GM19467 (cell line): ENCODE data around the gene INKA2.
A peak's percentile ranks its signal among the peaks of the same experiment; 100 is the strongest.
"Not testable (repeated sequence)": the region's sequence is repeated elsewhere in the genome, so short reads cannot be mapped to it uniquely, and the experiment has no call there.

Experiments used
- ATAC-seq: cut with Tn5 transposase; IDR thresholded peaks from one replicate; pipeline ENCODE4 v1.9.1; 2021; ENCODE audit warnings: mild to moderate bottlenecking, moderate library complexity; ENCODE audit not compliant: unreplicated experiment

Gene INKA2

DNA sequence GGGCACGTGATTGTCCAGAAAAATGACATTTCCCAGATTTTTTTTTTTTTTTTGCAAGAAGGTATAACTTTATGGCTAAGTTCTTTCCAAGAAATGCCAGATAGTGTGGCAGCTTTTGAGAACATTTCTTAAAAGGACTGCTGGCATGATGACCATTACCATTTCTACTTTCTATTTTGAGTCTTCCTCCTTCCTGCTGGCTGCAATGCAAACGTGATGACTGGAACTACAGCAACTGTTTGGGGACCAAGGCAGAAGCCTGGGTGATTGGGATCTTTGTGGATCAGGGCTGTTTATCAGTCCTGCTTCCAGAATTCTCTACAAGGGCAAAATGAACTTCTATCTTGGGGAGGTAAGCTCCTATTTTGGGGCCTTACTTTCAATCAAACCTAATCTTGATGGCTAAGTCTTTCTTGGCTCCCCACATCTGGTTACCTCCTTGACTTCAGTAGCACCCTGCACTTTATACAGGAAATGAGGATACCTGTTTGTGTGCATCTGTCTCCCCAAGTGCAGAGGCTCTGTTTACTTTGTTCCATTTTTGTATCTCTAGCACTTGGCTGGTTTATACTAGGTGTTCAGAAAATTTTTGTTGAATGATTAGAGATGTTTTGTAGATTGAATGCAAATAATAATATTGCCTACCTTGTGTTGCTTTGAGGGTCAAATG lies 12.8 kb upstream of the INKA2 start:
- ATAC-seq = no peak

DNA sequence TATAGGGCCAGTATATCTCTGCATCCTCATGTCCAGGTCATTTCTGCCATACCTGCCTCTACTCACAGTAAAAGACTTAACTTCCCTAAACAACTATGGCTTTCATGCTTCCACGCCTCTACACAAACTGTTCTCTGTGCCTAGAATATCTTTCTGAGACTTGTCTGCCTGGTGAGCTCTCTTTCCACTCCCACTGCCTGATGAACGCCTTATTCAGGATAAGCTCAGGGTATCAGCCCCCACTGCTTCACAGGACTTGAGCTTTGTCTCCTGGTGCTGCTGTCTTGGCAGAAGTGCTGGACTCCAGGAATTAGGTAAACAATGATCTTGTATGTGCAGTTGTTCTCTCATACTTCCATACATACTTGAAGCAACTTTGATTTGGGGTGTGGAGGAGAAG lies 11.7 kb upstream of the INKA2 start:
- ATAC-seq = no peak

DNA sequence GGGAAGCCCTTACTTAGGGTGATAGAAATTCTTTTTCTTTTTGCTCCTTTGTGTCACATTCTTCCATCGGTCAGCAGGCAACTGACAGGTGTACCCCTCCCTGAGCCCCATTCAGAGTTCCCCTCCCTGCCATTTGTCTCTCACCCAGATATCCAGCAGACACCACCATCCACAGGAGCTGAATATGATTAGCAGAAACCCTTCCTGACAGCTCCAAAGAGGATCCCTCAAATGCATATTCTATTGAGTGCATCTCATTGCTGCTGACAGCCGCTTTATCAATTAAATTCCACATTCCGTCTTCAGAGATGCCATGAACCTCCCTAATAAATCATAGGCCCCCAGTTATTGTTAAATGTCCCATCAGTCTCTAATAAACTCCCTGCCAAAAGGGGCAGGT lies 10.4 kb upstream of the INKA2 start:
- ATAC-seq = no peak

DNA sequence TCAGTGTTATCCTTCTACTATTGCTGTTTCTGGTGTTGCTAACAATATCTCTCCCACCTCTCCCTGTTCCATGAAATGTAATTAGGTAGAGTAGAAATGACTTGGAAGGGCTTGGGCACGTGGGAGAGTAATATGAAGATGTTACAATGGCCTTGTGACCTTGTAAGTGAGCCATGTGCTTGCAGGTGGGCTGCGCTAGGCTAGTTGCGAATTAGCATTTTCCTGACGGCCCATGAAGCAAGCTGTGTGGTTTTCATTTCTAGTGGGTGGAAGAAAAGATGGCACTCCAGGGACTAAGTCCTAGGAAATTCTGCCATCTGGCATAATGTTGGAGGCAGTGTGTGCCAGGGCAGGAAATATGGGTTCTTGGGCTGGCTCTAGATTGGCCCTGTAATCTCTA lies 8.8 kb upstream of the INKA2 start:
- ATAC-seq = no peak

DNA sequence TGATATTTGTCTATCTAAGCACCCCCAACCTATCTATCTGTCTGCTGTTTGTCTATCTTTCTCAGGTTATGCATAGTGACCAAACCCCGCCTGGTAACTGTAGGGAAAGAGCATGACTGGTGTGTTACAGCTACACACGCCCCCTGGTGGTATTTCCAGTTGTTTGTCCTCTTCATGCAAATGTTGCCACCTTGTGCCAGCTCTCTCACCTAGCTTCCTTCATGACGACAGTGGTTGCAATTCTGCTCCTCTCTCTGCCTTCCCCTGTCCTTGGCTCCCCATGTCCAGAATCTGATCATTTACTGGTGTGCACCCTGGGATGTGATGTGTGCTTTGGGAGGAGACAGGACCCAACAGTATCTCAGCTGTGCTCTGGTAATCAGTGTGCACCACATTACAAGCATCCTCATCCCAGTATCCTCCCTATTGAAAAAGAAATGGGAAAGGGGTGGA lies 8.1 kb upstream of the INKA2 start:
- no peak for ATAC-seq

DNA sequence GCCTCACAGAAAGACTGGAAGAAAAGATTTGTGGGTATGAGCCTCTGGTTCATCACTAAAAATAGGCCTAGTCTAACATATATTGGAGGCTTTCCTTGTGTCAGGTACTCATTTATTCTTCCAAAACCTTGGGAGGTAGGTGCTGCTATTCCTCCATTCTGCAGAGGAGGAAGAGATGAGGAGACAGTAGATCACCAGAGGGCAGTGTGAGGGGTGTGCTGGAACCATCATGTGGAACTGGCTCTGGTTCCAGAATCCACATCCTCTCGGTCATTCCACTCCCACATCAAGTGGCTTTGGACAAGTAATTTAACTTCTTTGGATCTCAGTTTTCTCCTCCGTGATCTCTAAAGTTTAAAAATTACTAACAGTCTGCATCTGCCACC lies 7.4 kb upstream of the INKA2 start:
- no peak for ATAC-seq

DNA sequence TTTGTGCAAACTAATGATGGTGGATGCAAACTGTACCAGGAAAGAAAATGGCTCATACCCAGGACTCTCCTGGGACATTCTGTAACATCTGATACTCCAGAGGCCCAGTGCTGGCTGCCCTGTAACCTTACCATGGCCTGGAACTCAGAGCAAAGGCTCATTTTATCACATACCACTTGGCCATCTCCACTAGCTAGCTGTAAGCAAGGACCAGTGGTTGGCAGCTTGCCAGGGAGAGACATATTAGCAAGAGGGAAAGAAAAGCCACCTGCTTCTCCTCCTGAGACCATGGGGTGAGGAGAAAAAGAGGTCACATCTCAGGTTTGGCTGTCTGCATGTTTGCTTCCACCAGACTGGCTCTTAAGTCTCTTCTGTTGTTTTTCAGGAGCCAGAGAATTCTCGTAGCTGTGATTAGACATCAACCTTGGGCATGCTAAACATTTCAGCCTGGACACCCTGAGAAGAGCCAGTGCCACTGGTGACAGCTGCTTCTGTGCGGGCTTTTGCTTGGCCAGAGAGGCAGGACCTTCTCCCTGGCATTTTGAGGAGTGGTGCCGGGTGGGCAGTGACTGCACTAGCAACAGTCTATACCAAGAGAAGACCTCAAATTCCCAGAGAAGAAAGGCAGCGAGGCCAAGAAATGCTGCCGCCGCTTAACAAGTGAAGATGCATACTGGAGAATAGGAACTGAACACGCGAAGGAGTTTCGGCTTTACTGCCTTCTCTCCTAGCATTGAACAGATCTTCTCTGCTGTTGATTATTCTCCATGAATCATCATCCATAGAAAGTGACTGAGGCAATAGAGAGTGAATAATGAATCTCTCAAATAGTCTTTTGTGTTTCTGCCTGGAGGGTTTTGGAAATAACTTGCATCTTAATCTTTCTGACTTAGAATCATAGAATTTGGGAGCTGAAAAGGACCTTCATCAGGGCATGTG lies 6.7 kb upstream of the INKA2 start:
- ATAC-seq = no peak

DNA sequence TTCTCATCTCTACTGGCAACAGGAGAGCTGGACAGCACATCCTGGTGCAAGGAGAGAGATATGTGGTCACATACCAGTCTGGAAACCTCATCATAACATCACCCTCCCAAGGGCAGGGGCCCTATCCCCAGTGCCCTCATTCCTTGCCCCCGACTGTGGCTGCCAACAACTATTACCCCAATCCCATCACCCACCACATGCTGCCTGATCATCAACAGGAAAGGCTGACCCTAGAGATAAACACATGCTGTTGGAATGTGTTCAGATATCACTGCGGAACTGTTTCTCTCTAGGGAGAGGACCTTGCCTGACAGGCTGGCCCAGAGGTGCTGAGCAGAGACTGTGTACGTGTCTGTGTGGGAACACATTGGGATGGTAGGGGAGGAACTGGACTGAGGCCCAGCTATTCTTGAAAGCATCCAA lies 4.5 kb upstream of the INKA2 start:
- no peak for ATAC-seq

DNA sequence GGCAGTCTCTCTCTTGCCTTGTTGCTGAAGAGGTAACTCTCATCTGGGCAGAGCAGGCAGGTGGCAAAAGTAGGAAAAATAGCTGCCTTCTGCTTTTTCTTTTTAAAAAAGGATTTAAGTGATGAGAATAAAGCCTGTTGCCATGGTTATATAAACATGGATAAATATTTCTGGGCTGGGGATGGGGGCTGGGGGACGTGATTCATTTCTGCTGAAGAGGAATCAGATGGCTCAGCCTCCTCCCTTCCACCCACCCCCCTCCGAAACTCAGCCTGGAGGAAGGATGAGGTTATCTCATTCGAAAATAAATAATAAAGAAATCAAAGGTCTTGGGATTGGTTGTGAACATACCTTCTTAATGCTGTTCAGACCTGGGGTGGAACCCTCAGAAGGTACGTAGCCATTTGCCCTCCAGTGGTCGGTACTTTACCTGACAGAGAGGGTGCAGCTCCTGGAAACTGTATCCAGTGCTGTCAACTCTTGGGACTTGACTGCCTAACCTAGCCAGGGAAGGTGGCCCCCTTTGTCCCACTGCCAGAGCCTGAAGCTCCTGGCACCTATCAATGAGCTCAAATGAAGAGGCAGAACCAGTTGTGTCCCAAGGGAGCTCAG lies 3.8 kb upstream of the INKA2 start:
- no peak for ATAC-seq

DNA sequence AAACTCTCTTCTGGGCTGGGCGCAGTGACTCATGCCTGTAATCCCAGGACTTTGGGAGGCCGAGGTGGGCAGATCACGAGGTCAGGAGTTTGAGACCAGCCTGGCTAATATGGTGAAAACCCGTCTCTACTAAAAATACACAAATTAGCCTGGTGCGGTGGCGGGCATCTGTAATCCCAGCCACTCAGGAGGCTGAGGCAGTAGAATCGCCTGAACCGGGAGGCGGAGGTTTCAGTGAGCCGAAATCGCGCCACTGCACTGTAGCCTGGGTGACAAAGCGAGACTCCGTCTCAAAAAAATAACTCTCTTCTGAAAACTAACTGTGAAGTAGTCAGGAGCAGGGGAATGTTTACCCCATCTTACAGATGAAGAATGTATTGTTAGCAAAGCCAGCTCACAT lies 3.1 kb upstream of the INKA2 start:
- not testable (repeated sequence) for ATAC-seq

DNA sequence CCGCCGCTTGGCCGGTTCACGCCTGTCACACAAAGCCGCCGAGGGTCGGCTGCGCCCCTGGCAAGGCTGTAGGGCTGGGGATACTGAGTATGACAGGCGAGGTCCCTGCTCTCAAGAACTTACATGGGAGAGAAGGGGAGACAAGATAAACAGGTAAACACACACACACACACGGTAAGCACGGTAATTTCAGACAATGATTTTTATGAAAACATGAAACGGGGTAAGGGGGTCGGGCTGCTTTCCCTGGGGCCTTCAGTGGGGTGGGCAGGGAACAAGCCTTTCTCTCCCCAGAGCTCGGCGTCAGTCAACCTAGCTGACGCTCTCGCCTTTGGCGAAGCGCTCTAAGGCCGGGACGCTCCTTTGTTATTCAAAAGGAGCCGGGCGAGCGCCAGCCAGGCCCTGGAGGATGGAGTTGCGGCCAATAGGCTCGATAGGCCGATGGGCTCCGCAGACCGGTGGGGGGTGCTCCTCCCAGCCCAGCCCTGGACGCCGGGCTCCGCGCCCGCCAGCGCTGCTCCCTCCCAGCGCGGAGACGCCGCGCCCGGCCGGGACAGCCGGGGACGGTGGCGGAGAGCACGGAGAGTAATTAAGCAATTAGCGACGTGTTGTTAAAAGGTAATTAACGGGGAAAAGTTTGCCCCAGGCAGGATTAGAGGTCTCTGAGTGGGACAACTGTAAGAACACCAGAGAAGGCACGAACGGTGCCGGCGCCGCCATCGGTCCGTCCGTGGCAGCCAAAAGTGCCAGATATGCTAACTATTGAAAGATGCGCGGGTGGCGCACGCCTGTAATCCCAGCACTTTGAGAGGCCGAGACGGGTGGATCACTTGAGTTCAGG lies 950 bp upstream of the INKA2 start:
- ATAC-seq = no peak

DNA sequence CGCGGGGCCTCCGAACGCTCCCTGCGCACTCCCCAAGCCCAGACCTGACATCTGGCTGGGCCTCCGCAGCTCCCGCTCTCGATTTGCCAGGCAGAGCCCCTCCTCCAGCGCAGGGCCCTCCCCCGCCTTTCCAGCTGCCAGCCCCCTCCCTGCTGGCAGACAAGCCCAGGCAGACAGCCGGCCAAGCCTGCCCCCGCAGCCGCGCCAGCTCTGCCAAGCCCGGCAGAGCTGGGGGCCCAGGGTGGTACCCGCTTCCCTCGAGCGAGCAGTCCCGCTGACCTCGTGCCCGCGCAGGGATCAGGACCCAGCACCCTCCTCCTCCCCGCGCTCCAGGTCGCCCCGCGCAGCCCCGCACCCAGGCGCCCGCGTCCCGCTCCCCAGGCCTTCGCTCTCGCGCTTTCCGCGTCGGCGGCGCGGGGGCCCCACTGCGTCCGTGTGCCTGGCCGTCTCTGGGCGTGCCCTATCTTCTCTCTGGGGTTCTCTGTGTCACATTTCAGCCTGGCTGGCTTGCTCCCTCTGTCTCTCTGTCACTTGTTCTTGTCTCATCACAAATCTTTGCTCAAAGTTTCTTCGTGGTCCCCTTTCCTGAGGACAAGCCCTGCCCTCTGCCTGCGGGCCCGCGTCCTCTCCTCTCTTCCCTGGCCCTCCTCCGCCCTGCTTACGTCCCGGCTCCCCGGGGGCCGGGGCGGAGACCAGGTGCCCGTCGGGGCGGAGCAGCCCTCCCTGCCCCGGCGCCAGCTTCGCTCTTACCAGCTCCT lies 580 bp downstream of the INKA2 start:
- ATAC-seq = peak; percentile 35

DNA sequence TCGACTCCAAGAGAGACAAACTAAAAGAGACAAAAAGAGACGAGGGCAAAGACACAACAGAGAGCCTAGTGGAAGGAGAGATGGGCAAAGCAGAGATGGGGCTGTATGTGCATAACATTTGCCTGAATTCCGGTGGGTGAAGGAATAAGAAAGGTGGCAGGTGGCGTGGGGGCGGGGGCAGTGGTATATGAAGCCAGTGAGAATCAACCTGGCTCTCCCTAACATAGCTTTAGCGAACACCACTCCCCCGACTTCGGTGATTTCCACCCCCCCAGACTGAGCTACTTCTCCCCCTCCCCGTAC lies 1.1 kb downstream of the INKA2 start:
- no peak for ATAC-seq

DNA sequence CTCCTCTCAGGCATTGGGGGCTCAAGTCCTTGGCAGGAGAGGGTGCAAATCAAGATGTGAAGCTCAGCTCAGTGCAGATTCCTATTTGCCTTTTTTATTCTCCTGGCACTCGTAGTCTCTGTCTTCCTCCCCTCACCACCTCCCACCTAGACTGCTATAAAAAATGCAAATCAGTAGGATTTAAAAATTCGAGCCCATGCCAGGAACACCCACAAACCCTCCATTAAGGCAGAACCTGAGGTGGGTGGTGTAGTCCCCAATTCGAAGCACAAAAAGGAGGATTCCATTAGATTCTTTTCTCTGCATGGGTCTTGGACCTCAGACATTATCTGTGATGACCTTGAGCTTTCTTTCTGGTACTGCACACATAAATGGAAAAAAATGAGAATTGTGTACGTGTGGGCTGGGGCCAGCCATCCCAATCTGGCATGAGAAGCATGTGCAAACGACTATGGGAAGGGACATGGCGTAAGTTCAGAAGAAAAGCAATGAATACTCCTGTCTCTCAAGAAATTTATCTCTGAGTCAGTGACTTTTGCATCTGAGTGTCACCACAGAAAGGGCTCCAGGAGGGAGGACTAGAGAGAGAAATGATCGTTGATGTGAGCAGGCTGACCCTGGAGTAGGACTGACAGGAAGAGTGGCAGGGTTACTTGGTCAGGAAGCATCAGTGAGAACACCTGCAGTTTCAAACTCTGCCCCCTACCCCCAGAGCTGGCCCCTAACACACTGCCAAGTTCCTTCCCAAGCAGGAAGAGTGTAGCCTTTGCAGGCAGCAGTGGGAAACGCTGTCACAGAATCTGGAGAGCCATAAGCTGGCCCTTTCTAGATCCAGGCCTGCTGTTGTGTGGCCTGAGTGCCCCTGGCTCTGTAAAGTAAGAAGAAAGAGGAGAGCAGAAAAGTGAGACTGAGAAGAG lies 1.7 kb downstream of the INKA2 start:
- ATAC-seq = no peak

DNA sequence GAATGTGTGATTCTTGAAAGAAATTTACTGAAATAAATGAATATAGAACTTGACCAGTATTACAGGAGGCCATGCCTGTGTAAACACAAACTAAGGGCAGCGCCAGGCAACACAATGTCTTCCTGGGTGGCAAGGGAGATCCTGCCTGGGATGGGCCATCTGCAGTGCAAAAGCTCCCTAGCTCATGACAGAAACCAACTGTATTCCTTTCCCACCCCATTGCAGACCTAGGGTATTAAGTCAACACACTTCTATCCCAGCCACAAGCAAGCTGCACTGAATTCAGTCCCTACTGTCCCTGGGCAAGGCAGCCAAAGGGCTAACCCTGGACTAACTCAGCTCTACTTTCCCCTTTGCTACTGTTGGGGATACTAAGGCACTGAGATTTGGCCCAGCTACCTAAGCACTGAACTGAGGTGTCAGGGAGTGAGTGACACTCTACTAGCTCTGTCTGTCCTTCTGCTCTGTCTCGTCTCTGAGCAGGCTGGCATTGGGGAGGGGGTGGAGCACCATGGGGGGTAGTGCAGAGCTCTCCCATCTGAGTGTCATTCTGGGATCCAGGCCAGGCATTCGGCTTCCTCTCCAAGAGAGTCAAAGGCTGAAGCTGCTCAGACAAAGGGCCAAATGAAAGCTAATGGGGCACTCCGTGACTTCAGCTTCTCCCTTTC lies 2.5 kb downstream of the INKA2 start:
- no peak for ATAC-seq

DNA sequence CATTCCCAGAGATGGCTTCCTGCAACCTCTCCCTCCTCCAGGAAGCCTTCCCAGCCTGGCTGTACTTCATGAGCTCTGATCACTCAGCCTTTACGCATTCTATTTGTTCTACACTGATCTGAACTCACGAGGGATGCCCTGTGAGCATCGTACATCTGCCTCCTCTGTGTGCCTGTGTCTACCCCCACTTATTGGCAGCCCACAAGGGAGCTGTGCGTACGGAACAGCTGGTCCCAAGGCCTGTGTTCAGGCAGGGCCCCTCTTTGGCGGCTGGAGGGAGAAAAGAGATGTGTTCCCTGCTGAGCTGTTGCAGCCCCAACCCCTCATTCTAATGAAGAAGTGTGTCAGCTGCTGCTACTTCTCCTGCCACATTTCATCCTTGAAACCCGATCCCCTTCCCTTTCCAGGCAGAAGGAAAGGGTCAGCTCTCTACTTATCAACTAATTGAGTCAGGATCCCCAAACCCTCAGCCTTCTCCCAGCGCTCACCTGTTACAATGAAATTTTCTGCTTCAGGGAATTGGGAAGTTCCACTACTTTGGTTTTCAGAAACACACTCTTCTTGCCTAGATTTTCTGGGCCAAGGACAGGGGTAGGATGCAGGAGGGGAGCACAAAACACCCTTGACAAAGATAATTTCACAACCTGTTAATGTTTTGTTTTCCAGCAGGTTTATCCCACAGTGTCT lies 3.2 kb downstream of the INKA2 start:
- no peak for ATAC-seq

DNA sequence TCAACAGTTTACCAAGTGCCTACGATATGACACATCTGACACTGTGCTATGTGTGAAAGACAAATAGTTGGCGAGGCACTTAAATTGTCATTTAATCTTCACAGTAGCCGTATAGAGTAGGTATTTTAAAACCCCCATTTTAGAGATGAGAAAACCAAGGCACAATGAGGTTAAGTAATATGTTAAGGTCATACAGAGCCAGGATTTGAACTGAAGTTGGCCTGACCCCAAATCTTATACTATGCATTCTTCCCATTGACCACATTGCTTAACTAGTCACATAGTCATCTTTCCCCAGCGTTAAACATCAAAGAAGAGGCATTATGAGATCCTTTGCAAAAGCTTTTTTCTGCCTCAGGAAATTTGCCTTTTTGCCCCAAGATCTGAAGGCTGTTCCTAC lies 3.9 kb downstream of the INKA2 start:
- ATAC-seq = no peak

DNA sequence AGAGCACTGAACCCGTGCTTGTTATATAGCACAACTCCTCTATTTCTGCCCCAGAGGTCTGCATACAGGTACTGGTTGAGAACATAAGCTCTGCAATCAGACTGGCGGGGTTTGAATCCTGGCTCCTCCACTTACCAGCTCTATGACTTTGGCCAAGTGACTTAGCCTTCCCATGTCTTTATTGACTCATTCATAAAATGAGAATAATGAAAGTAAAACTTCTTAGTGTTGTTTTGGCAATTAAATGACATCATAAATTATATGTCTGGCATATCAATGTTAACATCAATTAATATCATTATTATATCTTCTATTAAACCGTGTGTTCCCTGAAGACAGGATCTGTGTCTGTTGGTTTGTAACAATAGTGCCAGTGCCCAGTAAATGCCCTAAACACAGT lies 4.3 kb downstream of the INKA2 start:
- no peak for ATAC-seq
